GM23338 (cell line): ENCODE measurements around the gene MSL2. TPM values are rescaled to one million over a fixed set of nuclear protein-coding genes. Genes with fewer than 3 reads are reported as not detected.

Experiments used
- ATAC-seq: fragments of 200-7000 bp; cut with Tn5 transposase; 3 replicates; pipeline ENCODE4 v1.9.1; 2020
- DNase-seq: peaks from one replicate; pipeline ENCODE4 v3.0.0-alpha.2; 2015; ENCODE audit warnings: low spot score
- H2AFZ ChIP-seq: fragments of 200-600 bp; sonication (generic); 2 replicates; pipeline ENCODE4 v1.8.0; 2016; ENCODE audit warnings: antibody characterized with exemption, mild to moderate bottlenecking, moderate library complexity
- H3F3A ChIP-seq: fragments of 200-600 bp; sonication (generic); replicated peaks from 2 replicates; pipeline ENCODE4 v1.8.0; 2017; ENCODE audit warnings: antibody characterized with exemption, mixed run types, low read depth
- H3K27ac ChIP-seq: fragments of 200-600 bp; sonication (generic); 2 replicates; pipeline ENCODE4 v1.6.1; 2016; ENCODE audit warnings: low read depth
- H3K27me3 ChIP-seq: fragments of 200-600 bp; sonication (generic); 2 replicates; pipeline ENCODE4 v1.8.0; 2016; ENCODE audit warnings: mild to moderate bottlenecking, mixed run types, moderate library complexity; ENCODE audit not compliant: insufficient read depth
- H3K36me3 ChIP-seq: fragments of 200-600 bp; sonication (generic); 2 replicates; pipeline ENCODE4 v1.8.0; 2016; ENCODE audit warnings: mild to moderate bottlenecking; ENCODE audit not compliant: insufficient read depth
- H3K4me1 ChIP-seq: fragments of 200-600 bp; sonication (generic); 2 replicates; pipeline ENCODE4 v1.8.0; 2016; ENCODE audit warnings: mild to moderate bottlenecking, moderate library complexity; ENCODE audit not compliant: insufficient read depth
- H3K4me2 ChIP-seq: fragments of 200-600 bp; sonication (generic); 2 replicates; pipeline ENCODE4 v1.7.1; 2017; ENCODE audit warnings: mixed run types
- H3K4me3 ChIP-seq: fragments of 200-600 bp; sonication (generic); 2 replicates; pipeline ENCODE4 v1.6.1; 2016; ENCODE audit warnings: mixed run types
- H3K79me2 ChIP-seq: fragments of 200-600 bp; sonication (generic); replicated peaks from 2 replicates; pipeline ENCODE4 v1.8.0; 2017; ENCODE audit warnings: mild to moderate bottlenecking; ENCODE audit not compliant: insufficient read depth
- H3K9me2 ChIP-seq: fragments of 200-600 bp; sonication (generic); 2 replicates; pipeline ENCODE4 v1.8.0; 2017; ENCODE audit not compliant: insufficient read depth
- H4K20me1 ChIP-seq: fragments of 200-600 bp; sonication (generic); replicated peaks from 2 replicates; pipeline ENCODE4 v1.8.0; 2017; ENCODE audit warnings: mild to moderate bottlenecking; ENCODE audit not compliant: insufficient read depth
- H3K27ac Mint-ChIP-seq: 2 replicates; pipeline ENCODE4 v1.8.0; 2020; ENCODE audit warnings: inconsistent platforms, mild to moderate bottlenecking, moderate library complexity, mixed read lengths
- H3K27me3 Mint-ChIP-seq: 3 replicates; pipeline ENCODE4 v1.8.0; 2022; ENCODE audit warnings: low read depth, mild to moderate bottlenecking, moderate library complexity, mixed read lengths, inconsistent platforms; ENCODE audit not compliant: insufficient read depth, poor library complexity
- H3K36me3 Mint-ChIP-seq: 3 replicates; pipeline ENCODE4 v1.8.0; 2021; ENCODE audit warnings: low read depth, mild to moderate bottlenecking, inconsistent platforms, moderate library complexity, mixed read lengths
- H3K4me1 Mint-ChIP-seq: 3 replicates; pipeline ENCODE4 v1.8.0; 2020; ENCODE audit warnings: mild to moderate bottlenecking, inconsistent platforms, mixed read lengths
- H3K4me3 Mint-ChIP-seq: 3 replicates; pipeline ENCODE4 v1.8.0; 2021; ENCODE audit warnings: moderate library complexity, mild to moderate bottlenecking, inconsistent platforms, mixed read lengths
- H3K9me3 Mint-ChIP-seq: 3 replicates; pipeline ENCODE4 v1.8.0; 2020; ENCODE audit warnings: moderate library complexity, mild to moderate bottlenecking, inconsistent platforms, mixed read lengths
- CREB1 ChIP-seq: fragments of 250-450 bp; sonication (Bioruptor Pico); IDR thresholded peaks from 2 replicates; pipeline ENCODE4 v1.5.0; 2020; ENCODE audit warnings: low read depth, mild to moderate bottlenecking, moderate library complexity
- ETS1 ChIP-seq: IDR thresholded peaks from 2 replicates; pipeline ENCODE4 v1.6.1; 2016; ENCODE audit warnings: antibody characterized with exemption
- JUNB ChIP-seq: IDR thresholded peaks from one replicate; pipeline ENCODE4 v1.6.1; 2016; ENCODE audit warnings: antibody characterized with exemption; ENCODE audit not compliant: unreplicated experiment
- POLR2AphosphoS5 ChIP-seq: IDR thresholded peaks from 2 replicates; pipeline ENCODE4 v1.6.1; 2016; ENCODE audit warnings: antibody characterized with exemption, low read depth
- REST ChIP-seq: IDR thresholded peaks from one replicate; pipeline ENCODE4 v1.6.1; 2018; ENCODE audit warnings: antibody characterized with exemption; ENCODE audit not compliant: unreplicated experiment
- ZNF114 ChIP-seq: fragments of 250-450 bp; sonication (Bioruptor Pico); IDR thresholded peaks from 2 replicates; pipeline ENCODE4 v1.5.0; 2020; ENCODE audit warnings: mild to moderate bottlenecking, moderate library complexity
- ZNF331 ChIP-seq: fragments of 250-450 bp; sonication (Bioruptor Pico); IDR thresholded peaks from 2 replicates; pipeline ENCODE4 v1.5.0; 2020; ENCODE audit warnings: low read depth, mild to moderate bottlenecking, moderate library complexity
- polyA plus RNA-seq: library from polyadenylated mRNA; unstranded; fragments of >200 nt; fragmentation: Nextera tagmentation; extraction: Ambion mirVana; gene quantifications from 2 replicates; pipeline ENCODE4 v1.2.1, GENCODE V29; 2016
- total RNA-seq: library from RNA; depleted of rRNA; stranded (reverse); fragments of >200 nt; shearing (Covaris generic); gene quantifications from 2 replicates; pipeline ENCODE4 v1.2.3, GENCODE V29; 2014

MSL2 gene
- total and polyA plus RNA-seq, 2 experiments from 2014 or later: 7.5 to 50.6 TPM

- H3K27me3 Mint-ChIP-seq: peaks cover 16% of the 10 kb centered on the region
- H3K27ac Mint-ChIP-seq: peak overlapping the region; percentile 99
- H3K36me3 Mint-ChIP-seq: peaks cover 24% of the 10 kb centered on the region
- ATAC-seq (no peak), DNase-seq (no peak)
- Histone ChIP-seq H3K4me1 (peaks cover 24% of the 10 kb centered on the region), H3K4me3 (peak overlapping the region; percentile 95), H3K27ac (peak overlapping the region; percentile 100), H3K9me2 (no peaks in the 10 kb centered on the region), H3K4me2 (peak overlapping the region; percentile 97), H2AFZ (peak overlapping the region; percentile 72), H4K20me1 (peaks cover 27% of the 10 kb centered on the region), H3K79me2 (peaks cover 30% of the 10 kb centered on the region), H3K27me3 (no peaks in the 10 kb centered on the region), H3F3A (peaks cover 16% of the 10 kb centered on the region; the same call in 1 of the 2 replicates), H3K36me3 (no peaks in the 10 kb centered on the region)
- H3K4me1 Mint-ChIP-seq: peaks cover 22% of the 10 kb centered on the region
- H3K4me3 Mint-ChIP-seq: peak overlapping the region; percentile 99
- TF ChIP-seq CREB1 (CRISPR knock-in tag): no peak
- peaks cover 24% of the 10 kb centered on the region for H3K9me3 Mint-ChIP-seq
Observed at GRCh38 chr3:136197159-136197793, 1.1 kb upstream of the MSL2 start.

- peak overlapping the region; percentile 99 for H3K4me3 Mint-ChIP-seq
Observed at GRCh38 chr3:136196401-136197158, 445 bp upstream of the MSL2 start.

More at GRCh38 chr3:136196401-136197158, 445 bp upstream of the MSL2 start:
- Histone ChIP-seq H3K79me2 (peaks cover 37% of the 10 kb centered on the region), H3K4me2 (peak overlapping the region; percentile 97), H3F3A (peaks cover 16% of the 10 kb centered on the region; the same call in 1 of the 2 replicates), H3K27me3 (no peaks in the 10 kb centered on the region), H3K9me2 (no peaks in the 10 kb centered on the region), H3K4me1 (peaks cover 31% of the 10 kb centered on the region), H3K36me3 (no peaks in the 10 kb centered on the region), H2AFZ (peak overlapping the region; percentile 72), H4K20me1 (peaks cover 34% of the 10 kb centered on the region), H3K27ac (peak overlapping the region; percentile 100), H3K4me3 (peak overlapping the region; percentile 95)
- H3K9me3 Mint-ChIP-seq: peaks cover 24% of the 10 kb centered on the region
- peaks cover 26% of the 10 kb centered on the region for H3K4me1 Mint-ChIP-seq
- H3K27me3 Mint-ChIP-seq: peaks cover 16% of the 10 kb centered on the region
- peak; percentile 70 for ATAC-seq
- DNase-seq: peak; percentile 98
- H3K36me3 Mint-ChIP-seq: peaks cover 26% of the 10 kb centered on the region
- peak overlapping the region; percentile 99 for H3K27ac Mint-ChIP-seq
- TF ChIP-seq ZNF331 (no peak), CREB1 (CRISPR knock-in tag) (peak; percentile 7; the same call in 1 of the 2 replicates), JUNB (no peak), POLR2AphosphoS5 (peak; percentile 93), ZNF114 (CRISPR knock-in tag) (no peak), ETS1 (no peak; the same call in 1 of the 2 replicates), REST (no peak)
